ENCODE results near the gene ARMC12. TPM values are rescaled to one million over a fixed set of nuclear protein-coding genes. Genes with fewer than 3 reads are reported as not detected.

The ARMC12 gene
- total RNA-seq, 4 donors from 2014 or later = 0.40 to 2.4 (median 1.4) TPM

DNA sequence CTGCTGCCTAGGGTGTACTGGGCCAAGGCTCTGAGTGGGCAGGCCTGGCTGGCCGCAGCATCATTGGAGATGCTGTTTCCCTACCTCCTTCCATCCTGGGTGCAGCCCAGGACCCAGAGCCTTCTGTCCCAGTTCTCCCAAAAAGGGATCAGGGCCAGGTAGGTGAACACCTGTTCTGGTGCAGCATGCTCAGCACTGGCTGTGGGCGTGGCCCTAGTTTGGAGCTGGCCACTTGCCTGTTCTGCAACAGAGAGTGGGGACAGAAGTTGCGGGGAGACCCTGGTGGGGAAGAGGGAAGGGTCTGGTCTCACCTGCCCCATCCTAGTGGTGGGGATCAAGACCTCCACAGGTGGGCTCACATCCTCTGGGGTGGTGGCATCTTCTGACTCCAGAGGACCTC is 1.4 kb upstream of the ARMC12 start:
- no peaks in the 10 kb centered on the region for H3K36me3 ChIP-seq
- peak; percentile 54 to 61 for DNase-seq
- no peaks in the 10 kb centered on the region for H3K27me3 ChIP-seq
- H3K27ac ChIP-seq = peak overlapping the region in 2 of 3 donors; percentile 99 to 100
- intact Hi-C loops (cut with DNase I) = loop anchor here (5.0 kb wide), 1 partner anchor 153 kb away; no protein-coding TSS in a partner anchor
- TF ChIP-seq POLR2A (IDR thresholded peaks at IDR 0.05) = no peak
- TF ChIP-seq, protein P1, sequence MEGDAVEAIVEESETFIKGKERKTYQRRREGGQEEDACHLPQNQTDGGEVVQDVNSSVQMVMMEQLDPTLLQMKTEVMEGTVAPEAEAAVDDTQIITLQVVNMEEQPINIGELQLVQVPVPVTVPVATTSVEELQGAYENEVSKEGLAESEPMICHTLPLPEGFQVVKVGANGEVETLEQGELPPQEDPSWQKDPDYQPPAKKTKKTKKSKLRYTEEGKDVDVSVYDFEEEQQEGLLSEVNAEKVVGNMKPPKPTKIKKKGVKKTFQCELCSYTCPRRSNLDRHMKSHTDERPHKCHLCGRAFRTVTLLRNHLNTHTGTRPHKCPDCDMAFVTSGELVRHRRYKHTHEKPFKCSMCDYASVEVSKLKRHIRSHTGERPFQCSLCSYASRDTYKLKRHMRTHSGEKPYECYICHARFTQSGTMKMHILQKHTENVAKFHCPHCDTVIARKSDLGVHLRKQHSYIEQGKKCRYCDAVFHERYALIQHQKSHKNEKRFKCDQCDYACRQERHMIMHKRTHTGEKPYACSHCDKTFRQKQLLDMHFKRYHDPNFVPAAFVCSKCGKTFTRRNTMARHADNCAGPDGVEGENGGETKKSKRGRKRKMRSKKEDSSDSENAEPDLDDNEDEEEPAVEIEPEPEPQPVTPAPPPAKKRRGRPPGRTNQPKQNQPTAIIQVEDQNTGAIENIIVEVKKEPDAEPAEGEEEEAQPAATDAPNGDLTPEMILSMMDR (IDR thresholded peaks at IDR 0.05) = no peak
- peaks cover 29 to 46% of the 10 kb centered on the region in 2 donors for H3K4me1 ChIP-seq
- no peaks in the 10 kb centered on the region for H3K9me3 ChIP-seq
- no peak overlapping the region for H3K4me3 ChIP-seq (replicated peaks in 1 of 3)
- WGBS, 2 donors = 83 to 92% methylated on average over 2 to 3 of the region's 3 CpGs

DNA sequence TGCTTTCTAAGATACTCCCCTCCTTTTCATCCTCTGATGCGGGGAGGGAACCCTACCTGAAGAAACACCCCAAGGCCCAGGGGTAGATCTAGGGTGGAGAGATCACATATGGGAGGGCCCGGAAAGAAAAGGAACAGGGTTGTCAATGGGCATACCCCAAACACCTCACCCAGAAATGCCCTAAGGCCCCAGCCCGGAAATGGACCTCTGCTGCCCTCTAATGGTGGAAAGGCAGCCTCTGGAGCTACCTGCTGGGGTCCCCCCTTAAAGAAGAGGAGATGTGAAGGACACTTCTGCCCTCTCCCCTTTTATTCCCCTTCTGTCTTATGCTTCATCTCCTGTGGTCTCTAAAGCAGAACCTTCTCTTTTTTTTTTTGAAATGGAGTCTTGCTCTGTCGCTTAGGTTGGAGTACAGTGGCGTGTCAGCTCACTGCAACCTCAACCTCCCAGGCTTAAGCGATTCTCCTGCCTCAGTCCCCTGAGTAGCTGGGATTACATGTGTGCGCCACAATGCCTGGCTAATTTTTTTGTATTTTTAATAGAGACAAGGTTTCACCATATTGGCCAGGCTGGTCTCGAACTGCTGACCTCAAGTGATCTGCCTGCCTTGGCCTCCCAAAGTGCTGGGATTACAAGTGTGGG is 458 bp upstream of the ARMC12 start:
- no peaks in the 10 kb centered on the region for H3K27me3 ChIP-seq
- no peak overlapping the region for H3K4me3 ChIP-seq (replicated peaks in 1 of 3)
- H3K36me3 ChIP-seq = no peaks in the 10 kb centered on the region
- intact Hi-C loops (cut with DNase I) = loop anchor here (2.0 to 5.0 kb wide), 2 partner anchors 154 to 214 kb away; no protein-coding TSS in a partner anchor
- no peaks in the 10 kb centered on the region for H3K9me3 ChIP-seq
- TF ChIP-seq, protein P1 (IDR thresholded peaks at IDR 0.05) = peak; percentile 66 to 93 (median 86)
- no peak for TF ChIP-seq POLR2A (IDR thresholded peaks at IDR 0.05)
- peak overlapping the region in 1 of 3 donors; percentile 99 for H3K27ac ChIP-seq
- H3K4me1 ChIP-seq = peaks cover 20 to 37% of the 10 kb centered on the region in 2 donors
- 60 to 62% methylated on average over 8 of the region's 8 CpGs for WGBS, 2 donors
- DNase-seq = peak; percentile 76 to 81

DNA sequence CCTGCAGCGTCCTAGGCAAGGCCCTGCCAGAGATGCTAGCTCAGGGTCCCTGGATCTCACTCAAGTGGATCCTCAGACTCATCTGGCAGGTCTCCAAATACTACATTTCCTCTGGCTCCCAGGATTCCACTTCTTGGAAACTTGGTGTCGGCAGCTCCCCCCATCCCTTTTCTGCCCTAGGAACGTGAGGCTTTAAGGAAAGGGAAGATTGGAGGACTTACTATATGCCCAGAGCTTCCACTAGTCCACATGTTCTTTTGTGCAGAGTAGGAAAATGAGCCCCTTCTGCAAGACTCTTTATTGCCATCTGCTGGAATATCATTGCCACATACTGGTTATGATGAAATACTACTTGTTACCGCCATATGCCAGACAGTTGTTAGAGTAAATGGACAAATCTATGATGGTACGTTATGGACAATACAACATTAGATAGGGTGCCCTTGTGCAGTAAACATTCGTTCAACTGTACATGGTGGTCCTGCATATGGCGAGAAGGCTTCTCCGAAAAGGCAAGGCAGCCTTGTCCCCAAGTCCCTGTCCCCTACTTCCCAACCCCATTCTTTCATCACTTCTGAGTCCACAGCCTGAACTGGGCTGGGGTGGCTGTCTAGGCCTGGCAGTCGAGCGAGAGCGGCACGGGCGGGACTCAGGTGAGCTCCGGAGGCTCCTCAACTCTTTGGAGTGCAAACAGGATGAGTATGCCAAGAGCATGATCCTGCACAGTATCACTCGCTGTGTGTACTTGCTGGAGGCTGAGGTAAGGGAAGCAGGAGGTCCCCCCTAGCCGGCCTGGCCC is 780 bp downstream of the ARMC12 start:
- no peak for TF ChIP-seq POLR2A (IDR thresholded peaks at IDR 0.05)
- TF ChIP-seq, protein P1 (IDR thresholded peaks at IDR 0.05) = peak; percentile 73 to 99 (median 90)
- H3K27ac ChIP-seq = no peak overlapping the region

DNA sequence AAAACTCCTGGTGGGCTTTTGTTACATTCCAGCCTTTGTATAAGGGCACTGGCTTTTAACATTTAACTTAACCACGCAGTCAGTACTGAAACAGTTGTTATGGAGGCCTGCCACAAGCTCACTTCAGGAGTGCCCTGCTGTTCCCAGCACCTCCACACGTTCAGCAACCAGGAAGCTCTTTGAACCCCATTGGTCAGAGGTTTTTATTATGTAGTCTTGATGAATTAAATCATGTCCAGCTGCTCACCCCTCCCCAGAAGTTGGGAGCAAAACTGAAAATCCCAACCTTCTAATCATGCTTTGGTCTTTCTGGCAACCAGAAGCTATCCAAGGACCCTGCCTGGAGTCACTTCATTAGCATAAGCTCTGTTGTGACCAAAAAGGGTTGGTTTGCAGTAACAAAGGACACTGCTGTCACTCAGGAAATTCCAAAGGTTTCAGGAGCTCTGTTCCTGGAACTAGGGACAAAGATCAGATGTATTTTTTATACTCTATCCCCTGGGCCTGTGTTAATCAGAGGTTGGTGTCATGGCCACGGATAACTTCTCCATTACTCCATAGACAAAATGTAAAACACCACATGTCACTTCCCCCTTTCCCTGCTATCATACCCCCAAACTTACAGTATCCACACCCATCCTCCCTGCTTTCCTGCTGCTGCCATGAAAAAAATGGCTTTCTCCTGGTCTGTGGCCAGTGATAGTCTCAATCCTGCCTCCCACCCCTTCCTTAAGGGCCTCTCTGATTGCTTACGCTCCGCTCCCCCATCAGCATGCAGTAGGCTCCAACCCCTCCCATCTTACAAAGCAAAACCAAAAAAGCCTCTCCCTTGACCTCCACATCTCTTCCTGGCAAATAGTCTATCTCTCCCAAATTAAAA is 3.1 kb downstream of the ARMC12 start:
- intact Hi-C loops (cut with DNase I) = loop anchor here (5.0 kb wide), 1 partner anchor 158 kb away; no protein-coding TSS in a partner anchor
- no peak for DNase-seq
- no peak for TF ChIP-seq POLR2A (IDR thresholded peaks at IDR 0.05)
- TF ChIP-seq, protein P1 (IDR thresholded peaks at IDR 0.05) = no peak
- Histone ChIP-seq H3K27ac (no peak overlapping the region), H3K4me3 (replicated peaks in 1 of 3) (no peak overlapping the region), H3K36me3 (no peaks in the 10 kb centered on the region), H3K27me3 (no peaks in the 10 kb centered on the region), H3K9me3 (no peaks in the 10 kb centered on the region), H3K4me1 (peaks cover 0 to 13% of the 10 kb centered on the region in 2 donors)
- WGBS, 2 donors = 75 to 77% methylated on average over 5 of the region's 5 CpGs

More for the DNA sequence above, 780 bp downstream of the ARMC12 start:
- Histone ChIP-seq H3K36me3 (no peaks in the 10 kb centered on the region), H3K27me3 (no peaks in the 10 kb centered on the region), H3K4me3 (replicated peaks in 1 of 3) (no peak overlapping the region), H3K9me3 (no peaks in the 10 kb centered on the region), H3K4me1 (peaks cover 10 to 28% of the 10 kb centered on the region in 2 donors)
- peak in 1 of 2 donors; percentile 15 for DNase-seq
- 56 to 62% methylated on average over 15 to 16 of the region's 16 CpGs for WGBS, 2 donors
- intact Hi-C loops (cut with DNase I) = loop anchor here (2.0 to 5.0 kb wide), 2 partner anchors 155 to 215 kb away; no protein-coding TSS in a partner anchor

All from thyroid gland (tissue), 4 donors.